NCI-H1417 (cell line): ENCODE data around the gene TNNC1.

ENCODE experiments used
- DNase-seq, 3 experiments: peaks; one replicate each; lab custom pipeline; 2025; lab: John Stamatoyannopoulos, UW

The TNNC1 gene

GRCh38 chr3:52458770-52459545 is 5.1 kb upstream of the TNNC1 start:
- DNase-seq, result no peak

- DNase-seq, result no peak
Observed at GRCh38 chr3:52458031-52458760, 4.4 kb upstream of the TNNC1 start.

- no peak for DNase-seq
Observed at GRCh38 chr3:52456800-52457183, 3.0 kb upstream of the TNNC1 start.

GRCh38 chr3:52456169-52456799 is 2.4 kb upstream of the TNNC1 start:
- peak in 2 of 3 experiments; percentile 21 to 33 for DNase-seq

- peak; percentile 71 to 84 (median 83) for DNase-seq
Observed at GRCh38 chr3:52455283-52456168, 1.7 kb upstream of the TNNC1 start, which contains the start of gene NISCH. TSS of gene NISCH (plus strand) at chr3:52455604. CDS start at chr3:52455642, 38 bp downstream.

GRCh38 chr3:52454938-52455282 is 1.1 kb upstream of the TNNC1 start:
- DNase-seq, result no peak

GRCh38 chr3:52454250-52454937 is 553 bp upstream of the TNNC1 start:
- DNase-seq, result no peak

- DNase-seq, result no peak
Observed at GRCh38 chr3:52452570-52453221, 1.1 kb downstream of the TNNC1 start.

GRCh38 chr3:52452126-52452525 is 1.7 kb downstream of the TNNC1 start:
- DNase-seq, result no peak

- DNase-seq, result no peak
Observed at GRCh38 chr3:52451237-52452083, 2.4 kb downstream of the TNNC1 start.

GRCh38 chr3:52450489-52451236 is 3.2 kb downstream of the TNNC1 start:
- no peak for DNase-seq

- no peak for DNase-seq
Observed at GRCh38 chr3:52447512-52448355, 6.1 kb downstream of the TNNC1 start.

- peak; percentile 16 to 62 (median 51) for DNase-seq
Observed at GRCh38 chr3:52446631-52447511, 7.0 kb downstream of the TNNC1 start.

GRCh38 chr3:52446042-52446441 is 7.8 kb downstream of the TNNC1 start:
- no peak for DNase-seq

- peak; percentile 16 to 26 (median 24) for DNase-seq
Observed at GRCh38 chr3:52444860-52445793, 8.7 kb downstream of the TNNC1 start, which contains the start of gene SEMA3G. TSS of gene SEMA3G (minus strand) at chr3:52445103. CDS start at chr3:52445027, 76 bp downstream.
